WI38 (cell line): ENCODE data around the gene STAC.

Source experiments
- H3K4me3 ChIP-seq: 2 replicates; pipeline ENCODE4 v1.5.1; 2011; ENCODE audit warnings: low read depth, mild to moderate bottlenecking, control low read depth, low read length
- TF ChIP-seq, protein P1 (sequence below): IDR thresholded peaks from 2 replicates; pipeline ENCODE4 v1.5.1; 2012; ENCODE audit warnings: low read depth, mild to moderate bottlenecking, control low read depth, low read length

STAC gene

GRCh38 chr3:36394176-36394575 lies 13.9 kb downstream of the STAC start:
- no peak overlapping the region for H3K4me3 ChIP-seq
- TF ChIP-seq, protein P1, sequence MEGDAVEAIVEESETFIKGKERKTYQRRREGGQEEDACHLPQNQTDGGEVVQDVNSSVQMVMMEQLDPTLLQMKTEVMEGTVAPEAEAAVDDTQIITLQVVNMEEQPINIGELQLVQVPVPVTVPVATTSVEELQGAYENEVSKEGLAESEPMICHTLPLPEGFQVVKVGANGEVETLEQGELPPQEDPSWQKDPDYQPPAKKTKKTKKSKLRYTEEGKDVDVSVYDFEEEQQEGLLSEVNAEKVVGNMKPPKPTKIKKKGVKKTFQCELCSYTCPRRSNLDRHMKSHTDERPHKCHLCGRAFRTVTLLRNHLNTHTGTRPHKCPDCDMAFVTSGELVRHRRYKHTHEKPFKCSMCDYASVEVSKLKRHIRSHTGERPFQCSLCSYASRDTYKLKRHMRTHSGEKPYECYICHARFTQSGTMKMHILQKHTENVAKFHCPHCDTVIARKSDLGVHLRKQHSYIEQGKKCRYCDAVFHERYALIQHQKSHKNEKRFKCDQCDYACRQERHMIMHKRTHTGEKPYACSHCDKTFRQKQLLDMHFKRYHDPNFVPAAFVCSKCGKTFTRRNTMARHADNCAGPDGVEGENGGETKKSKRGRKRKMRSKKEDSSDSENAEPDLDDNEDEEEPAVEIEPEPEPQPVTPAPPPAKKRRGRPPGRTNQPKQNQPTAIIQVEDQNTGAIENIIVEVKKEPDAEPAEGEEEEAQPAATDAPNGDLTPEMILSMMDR: no peak

DNA sequence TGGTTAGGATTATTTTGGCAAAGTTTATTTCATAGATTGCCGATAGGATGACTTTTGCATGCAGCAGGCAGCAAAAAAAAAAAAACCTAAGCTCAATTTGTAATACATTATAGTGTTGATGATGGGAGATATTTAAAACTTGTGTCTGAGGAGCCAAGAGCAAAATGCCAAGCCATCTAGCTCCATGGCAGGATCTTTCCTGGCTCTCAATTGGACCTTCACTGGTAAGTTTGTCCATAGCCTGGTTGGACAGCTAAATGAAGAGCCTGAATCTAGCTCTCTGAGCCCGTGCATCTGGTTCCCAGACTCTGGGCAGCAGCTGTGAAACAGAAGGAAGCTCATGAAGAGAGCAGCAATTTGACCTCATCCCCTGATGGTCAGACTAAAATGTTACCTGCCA lies 17.5 kb downstream of the STAC start:
- TF ChIP-seq, protein P1: no peak

DNA sequence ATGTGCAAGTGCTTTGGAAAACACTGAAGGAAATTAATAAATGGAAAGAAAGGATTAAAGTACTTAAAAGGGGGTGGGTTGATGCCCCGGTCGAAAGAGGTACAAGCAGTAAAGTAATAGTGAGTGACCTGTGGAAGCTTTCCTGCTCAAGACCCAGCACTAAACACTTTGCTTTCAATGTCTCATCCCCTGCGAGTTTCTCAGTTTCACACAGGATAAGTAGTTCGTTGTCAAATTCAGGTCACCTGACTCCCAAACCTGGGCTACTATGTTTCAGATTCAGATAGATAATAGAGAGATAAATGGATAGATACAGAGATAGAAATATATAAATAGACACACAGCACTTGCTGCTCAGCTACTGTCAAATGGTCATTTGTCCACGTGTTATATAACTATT lies 19.6 kb downstream of the STAC start:
- H3K4me3 ChIP-seq: no peak overlapping the region
- TF ChIP-seq, protein P1: no peak

More for the DNA sequence above, 17.5 kb downstream of the STAC start:
- no peak overlapping the region for H3K4me3 ChIP-seq

- TF ChIP-seq, protein P1: no peak
- H3K4me3 ChIP-seq: no peak overlapping the region
Observed at GRCh38 chr3:36401056-36401455, 20.8 kb downstream of the STAC start.

- H3K4me3 ChIP-seq: no peak overlapping the region
- TF ChIP-seq, protein P1: no peak
Observed at GRCh38 chr3:36403661-36404060, 23.4 kb downstream of the STAC start.

DNA sequence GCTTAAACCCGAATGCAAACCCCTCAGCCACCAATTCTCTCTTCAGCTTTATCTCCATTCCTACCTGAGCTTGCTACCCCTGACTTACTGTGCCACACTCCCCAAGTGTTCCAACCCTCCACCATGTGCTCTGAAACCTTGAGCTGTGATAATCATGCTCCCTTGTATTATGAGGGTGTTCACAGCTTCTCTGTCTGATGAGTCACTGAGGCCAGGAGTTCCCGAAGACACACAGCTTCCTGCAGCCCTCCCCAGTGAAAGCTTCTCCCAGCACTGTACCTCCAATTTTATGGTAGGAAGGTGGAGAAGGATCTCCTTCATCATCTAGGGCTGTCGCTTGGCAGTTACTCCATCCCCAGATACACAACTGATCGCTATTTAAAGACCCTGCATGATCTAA lies 24.9 kb downstream of the STAC start:
- H3K4me3 ChIP-seq: no peak overlapping the region
- TF ChIP-seq, protein P1: no peak

GRCh38 chr3:36408146-36408545 lies 27.8 kb downstream of the STAC start:
- no peak overlapping the region for H3K4me3 ChIP-seq
- TF ChIP-seq, protein P1: no peak
